Calu3 (cell line): ENCODE results near the gene ATOX1. TPM values are rescaled to one million over a fixed set of nuclear protein-coding genes. Genes with fewer than 3 reads are reported as not detected.

Experiments used
- BruUV-seq: library from RNA; stranded (reverse); fragments of 400-500 nt; replicated peaks from 2 replicates; lab custom pipeline; 2021; lab: Mats Ljungman, UMichigan
- CTCF ChIA-PET: fragments of 300-600 bp; sonication (Branson Sonifier 250); formaldehyde crosslinking; loops from one replicate; lab custom pipeline; 2022; ENCODE audit warnings: antibody characterized with exemption; lab: Charles Lee
- DNase-seq: peaks from one replicate; pipeline ENCODE4 v3.0.0; 2022
- H3K27ac Mint-ChIP-seq: one replicate; pipeline ENCODE4 v1.8.0; 2022; ENCODE audit warnings: mixed read lengths; ENCODE audit not compliant: unreplicated experiment
- H3K27me3 Mint-ChIP-seq: one replicate; pipeline ENCODE4 v1.8.0; 2022; ENCODE audit warnings: mixed read lengths; ENCODE audit not compliant: unreplicated experiment
- H3K36me3 Mint-ChIP-seq: one replicate; pipeline ENCODE4 v1.8.0; 2022; ENCODE audit warnings: mild to moderate bottlenecking, moderate library complexity, mixed read lengths; ENCODE audit not compliant: insufficient read depth, unreplicated experiment
- H3K4me1 Mint-ChIP-seq: one replicate; pipeline ENCODE4 v1.8.0; 2022; ENCODE audit warnings: mild to moderate bottlenecking, low read depth, mixed read lengths; ENCODE audit not compliant: unreplicated experiment
- H3K4me3 Mint-ChIP-seq: one replicate; pipeline ENCODE4 v1.8.0; 2022; ENCODE audit warnings: mild to moderate bottlenecking, low read depth, moderate library complexity, mixed read lengths; ENCODE audit not compliant: unreplicated experiment
- H3K9me3 Mint-ChIP-seq: one replicate; pipeline ENCODE4 v1.8.0; 2022; ENCODE audit warnings: low read depth, mixed read lengths; ENCODE audit not compliant: unreplicated experiment
- intact Hi-C: fragments of 100-400 bp; cut with micrococcal nuclease; formaldehyde crosslinking; loops from one replicate; pipeline ENCODE4 v1.10.0; 2022; ENCODE audit not compliant: unreplicated experiment
- total RNA-seq: library from RNA; stranded (reverse); gene quantifications from 2 replicates; pipeline ENCODE4 v1.2.3, GENCODE V29; 2022
- TF ChIP-seq, protein P1 (sequence below): fragments of 200-600 bp; IDR thresholded peaks from one replicate; pipeline ENCODE4 v1.8.0; 2022; ENCODE audit warnings: antibody characterized with exemption; ENCODE audit not compliant: unreplicated experiment

ATOX1 gene
- total RNA-seq, 1 experiment from 2014 or later: 239 TPM

DNA sequence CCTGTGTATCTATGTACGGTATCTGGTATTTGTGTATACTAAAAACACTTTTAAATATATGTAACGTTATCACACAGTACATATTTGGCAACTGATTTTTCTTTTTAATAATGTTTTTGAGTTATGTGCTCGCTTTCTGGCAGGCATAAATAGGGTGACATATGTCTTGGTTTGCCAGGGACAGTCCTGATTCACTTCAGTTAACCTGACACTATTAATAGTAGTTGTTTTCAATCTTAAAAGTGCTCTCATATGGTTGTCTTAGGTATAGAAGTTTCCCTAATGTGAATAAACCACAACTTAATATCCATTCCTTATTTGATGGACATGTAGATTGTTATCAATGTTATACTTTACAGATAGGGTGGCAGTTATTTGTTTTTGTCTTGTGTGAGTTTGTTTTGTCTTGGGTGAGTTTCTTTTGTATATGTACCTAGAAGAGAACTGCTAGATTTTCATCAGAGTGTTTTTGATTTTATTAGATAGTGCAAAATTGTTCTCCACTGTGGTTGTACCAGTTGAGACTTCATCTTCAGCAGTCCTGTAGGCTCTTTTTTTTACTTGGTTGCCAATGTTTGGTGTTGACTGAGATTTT is 21.2 kb upstream of the ATOX1 start:
- Mint-ChIP-seq H3K4me1 (peaks cover 72% of the 10 kb centered on the region), H3K27ac (peak overlapping the region; percentile 13), H3K9me3 (no peaks in the 10 kb centered on the region), H3K27me3 (no peaks in the 10 kb centered on the region), H3K4me3 (peak overlapping the region; percentile 43), H3K36me3 (peaks cover 6% of the 10 kb centered on the region)
- TF ChIP-seq, protein P1, sequence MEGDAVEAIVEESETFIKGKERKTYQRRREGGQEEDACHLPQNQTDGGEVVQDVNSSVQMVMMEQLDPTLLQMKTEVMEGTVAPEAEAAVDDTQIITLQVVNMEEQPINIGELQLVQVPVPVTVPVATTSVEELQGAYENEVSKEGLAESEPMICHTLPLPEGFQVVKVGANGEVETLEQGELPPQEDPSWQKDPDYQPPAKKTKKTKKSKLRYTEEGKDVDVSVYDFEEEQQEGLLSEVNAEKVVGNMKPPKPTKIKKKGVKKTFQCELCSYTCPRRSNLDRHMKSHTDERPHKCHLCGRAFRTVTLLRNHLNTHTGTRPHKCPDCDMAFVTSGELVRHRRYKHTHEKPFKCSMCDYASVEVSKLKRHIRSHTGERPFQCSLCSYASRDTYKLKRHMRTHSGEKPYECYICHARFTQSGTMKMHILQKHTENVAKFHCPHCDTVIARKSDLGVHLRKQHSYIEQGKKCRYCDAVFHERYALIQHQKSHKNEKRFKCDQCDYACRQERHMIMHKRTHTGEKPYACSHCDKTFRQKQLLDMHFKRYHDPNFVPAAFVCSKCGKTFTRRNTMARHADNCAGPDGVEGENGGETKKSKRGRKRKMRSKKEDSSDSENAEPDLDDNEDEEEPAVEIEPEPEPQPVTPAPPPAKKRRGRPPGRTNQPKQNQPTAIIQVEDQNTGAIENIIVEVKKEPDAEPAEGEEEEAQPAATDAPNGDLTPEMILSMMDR: no peak
- intact Hi-C loops: loop anchor here (10.0 kb wide), 1 partner anchor 335 kb away; the partner anchor contains the start of gene SLC36A1
- CTCF ChIA-PET: no interaction called here
- BruUV-seq: no TSS peak
- DNase-seq: no peak

DNA sequence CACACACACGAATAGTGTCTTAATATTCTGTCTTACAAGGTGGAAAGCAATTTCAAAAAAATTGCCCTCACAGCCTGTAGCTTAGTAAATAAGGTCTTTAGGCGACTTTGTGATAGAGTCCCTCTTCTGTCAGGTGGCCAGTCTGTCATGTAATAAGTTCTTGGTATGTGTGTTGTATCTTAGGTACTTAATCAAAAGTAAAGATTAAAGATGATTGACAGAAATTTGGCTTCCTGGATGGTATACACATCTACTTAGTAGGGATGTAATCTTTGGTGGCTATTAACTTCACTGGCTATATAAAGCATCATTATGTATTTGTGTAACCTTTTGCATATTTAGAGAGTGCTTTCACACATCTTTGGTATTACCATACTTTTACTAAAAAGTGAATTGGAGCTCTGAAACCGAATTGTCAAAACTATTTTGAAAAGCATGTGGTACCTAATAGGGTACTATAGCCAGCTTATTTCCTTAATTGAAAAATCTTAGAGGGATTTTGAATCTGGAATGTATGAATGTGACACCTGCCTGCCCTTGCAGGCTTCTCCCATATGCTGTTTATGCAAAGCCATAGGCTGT is 16.7 kb upstream of the ATOX1 start:
- Mint-ChIP-seq H3K4me1 (peaks cover 49% of the 10 kb centered on the region), H3K9me3 (no peaks in the 10 kb centered on the region), H3K4me3 (no peak overlapping the region), H3K27ac (peak overlapping the region; percentile 66), H3K36me3 (no peaks in the 10 kb centered on the region), H3K27me3 (no peaks in the 10 kb centered on the region)
- intact Hi-C loops: loop anchor here (10.0 kb wide), 1 partner anchor 330 kb away; the partner anchor contains the start of gene SLC36A1
- CTCF ChIA-PET: no interaction called here
- DNase-seq: no peak
- no TSS peak for BruUV-seq
- TF ChIP-seq, protein P1: no peak

DNA sequence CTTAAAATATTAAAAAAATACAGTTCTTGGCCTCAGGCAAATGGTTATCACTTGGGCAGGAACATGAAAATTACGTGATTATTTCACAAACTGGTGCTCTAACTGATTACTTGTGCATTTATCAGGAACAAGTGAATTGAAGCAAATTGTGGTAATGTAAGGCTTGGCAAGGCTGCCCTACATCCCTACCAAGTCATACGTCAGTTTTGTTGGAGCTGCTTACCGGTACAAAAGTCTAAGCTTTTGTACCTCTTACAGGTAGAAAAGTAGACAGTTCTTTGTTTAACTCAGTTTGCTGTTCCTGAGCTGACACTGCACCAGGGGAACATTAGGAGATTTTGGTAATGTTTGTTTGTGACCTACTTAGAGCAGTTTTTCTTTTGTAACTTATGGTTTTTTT is 15.5 kb upstream of the ATOX1 start:
- Mint-ChIP-seq H3K9me3 (no peaks in the 10 kb centered on the region), H3K4me1 (peaks cover 37% of the 10 kb centered on the region), H3K27me3 (no peaks in the 10 kb centered on the region), H3K4me3 (no peak overlapping the region), H3K27ac (no peak overlapping the region), H3K36me3 (no peaks in the 10 kb centered on the region)
- TF ChIP-seq, protein P1: no peak
- BruUV-seq: no TSS peak
- CTCF ChIA-PET: interaction anchor here (0.7 kb wide), 1 partner anchor 39 kb away, joined by 3 read pairs; no protein-coding TSS in a partner anchor
- DNase-seq: no peak
- intact Hi-C loops: loop anchor here (1.0 to 10.0 kb wide), 2 partner anchors 8 to 329 kb away; partner anchors contain the start of gene SLC36A1

DNA sequence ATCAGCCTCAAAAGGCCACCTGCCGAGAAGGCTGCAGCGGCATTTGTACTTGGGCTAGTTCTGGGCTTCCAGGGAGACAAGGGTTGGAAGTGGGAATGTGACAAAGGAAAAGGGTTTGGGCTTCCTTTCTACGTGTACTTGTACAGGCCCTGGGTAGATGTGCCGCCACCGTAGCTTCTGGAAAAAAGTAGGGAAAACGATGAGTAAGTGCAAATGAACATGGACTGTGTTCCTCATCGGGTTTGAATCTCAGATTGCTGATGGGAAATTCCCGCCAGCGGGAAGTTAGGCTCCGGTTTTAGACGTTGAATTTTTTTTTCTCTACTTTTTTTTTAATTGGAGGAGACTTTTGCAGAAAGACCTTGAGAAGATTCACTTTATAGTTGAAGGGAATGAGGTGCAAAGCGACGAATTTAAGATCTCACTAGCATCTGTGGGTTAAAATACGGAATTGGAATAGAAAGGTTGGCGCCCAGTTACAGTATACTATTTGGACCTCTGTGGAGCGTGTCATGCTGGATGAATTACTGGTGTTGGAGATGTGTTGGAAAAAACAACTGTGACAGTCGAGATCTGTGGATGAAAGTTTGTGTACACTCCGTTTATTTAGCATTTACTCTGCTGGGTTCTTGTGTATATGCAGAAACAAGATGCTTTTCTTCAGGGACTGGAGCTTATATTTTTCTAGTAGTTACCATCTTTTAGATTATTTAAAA is 14.6 kb upstream of the ATOX1 start:
- CTCF ChIA-PET: interaction anchor here (0.8 kb wide), 1 partner anchor 728 kb away, joined by 3 read pairs; no protein-coding TSS in a partner anchor
- TF ChIP-seq, protein P1: no peak
- peak; percentile 25 for DNase-seq
- Mint-ChIP-seq H3K4me3 (no peak overlapping the region), H3K27me3 (no peaks in the 10 kb centered on the region), H3K36me3 (no peaks in the 10 kb centered on the region), H3K27ac (no peak overlapping the region), H3K9me3 (no peaks in the 10 kb centered on the region), H3K4me1 (peaks cover 30% of the 10 kb centered on the region)
- TSS peak; percentile 36 for BruUV-seq
- intact Hi-C loops: loop anchor here (10.0 kb wide), 1 partner anchor 328 kb away; the partner anchor contains the start of gene SLC36A1
